Testis (tissue), 3 donors: Measurements from ENCODE around the gene LIN52. TPM values are rescaled to one million over a fixed set of nuclear protein-coding genes. Genes with fewer than 3 reads are reported as not detected.

Experiments
- DNase-seq: peaks from one replicate; pipeline ENCODE4 v3.0.0-alpha.2; 2019
- H3K27ac ChIP-seq, 2 donors: fragments of 200-600 bp; sonication (generic); one replicate each; pipeline ENCODE4 v1.5.1; 2019
- H3K27me3 ChIP-seq: fragments of 200-600 bp; sonication (generic); one replicate; pipeline ENCODE4 v1.5.1; 2019
- H3K36me3 ChIP-seq: fragments of 200-600 bp; sonication (generic); one replicate; pipeline ENCODE4 v1.5.1; 2017; ENCODE audit warnings: low read depth; ENCODE audit errors: missing control alignments
- H3K4me1 ChIP-seq: fragments of 200-600 bp; sonication (generic); one replicate; pipeline ENCODE4 v1.5.1; 2019
- H3K4me3 ChIP-seq, 2 donors: fragments of 200-600 bp; sonication (generic); one replicate each; pipeline ENCODE4 v1.5.1; 2017 to 2019
- H3K9me3 ChIP-seq: fragments of 200-600 bp; sonication (generic); one replicate; pipeline ENCODE4 v1.5.1; 2017
- CTCF ChIP-seq, 3 experiments: fragments of 450-650 bp in 2 of 3; fragments of 200-600 bp in 1 of 3; sonication (generic) in 1 of 3; IDR thresholded peaks; one replicate each; pipeline ENCODE4 v1.5.1; 2016 to 2019; ENCODE audit warnings: antibody characterized with exemption in 3 of 3, mild to moderate bottlenecking in 2 of 3, moderate library complexity in 1 of 3
- POLR2A ChIP-seq: fragments of 450-650 bp; IDR thresholded peaks from one replicate; pipeline ENCODE4 v1.6.1; 2017; ENCODE audit warnings: antibody characterized with exemption, mild to moderate bottlenecking, moderate library complexity
- WGBS, 2 donors: methylation state at CpG; one replicate each; pipeline ENCODE4 v1.1.5; 2018; 5-methylcytosine and 5-hydroxymethylcytosine counted together
- intact Hi-C: fragments of 100-400 bp; cut with DNase I; formaldehyde crosslinking; loops from one replicate; pipeline ENCODE4 v1.15.1; 2023; ENCODE audit warnings: low total_unique reads
- polyA plus RNA-seq: library from polyadenylated mRNA; stranded (reverse); fragments of 350-450 nt; fragmentation: Illumina TruSeq; extraction: RNeasy Lipid Tissue Mini Kit (QIAGEN cat#74804); gene quantifications from one replicate; pipeline ENCODE4 v1.2.3, GENCODE V29; 2014; ENCODE audit warnings: low read depth, low replicate concordance; ENCODE audit not compliant: insufficient read depth
- small RNA-seq, 2 donors: library from RNA; depleted of rRNA; stranded (forward); fragments of <200 nt; gene quantifications; one replicate each; pipeline ENCODE3, GENCODE V24; 2016
- total RNA-seq, 2 donors: library from RNA; depleted of rRNA; stranded (reverse); fragments of >200 nt; gene quantifications; one replicate each; pipeline ENCODE4 v1.2.3, GENCODE V29; 2016

The LIN52 gene
- total and polyA plus RNA-seq, 3 donors from 2014 or later = 13.8 to 21.7 (median 18.9) TPM

- DNase-seq = no peak
- Histone ChIP-seq H3K27ac (no peak overlapping the region), H3K4me1 (no peaks in the 10 kb centered on the region), H3K36me3 (no peaks in the 10 kb centered on the region), H3K27me3 (no peaks in the 10 kb centered on the region), H3K9me3 (no peaks in the 10 kb centered on the region), H3K4me3 (no peak overlapping the region)
- WGBS, 2 donors = 78 to 79% methylated on average over 12 of the region's 12 CpGs
- TF ChIP-seq CTCF (IDR thresholded peaks at IDR 0.05) (no peak), POLR2A (no peak)
- intact Hi-C loops = loop anchor here (10.0 kb wide), 1 partner anchor 135 kb away; no protein-coding TSS in a partner anchor
Observed at GRCh38 chr14:74249433-74250375, 164.9 kb downstream of the LIN52 start.

Small RNA genes within 50 kb of the gene (small RNA-seq; reads per million reads assigned to genes)
- gene AC006349.1 (0 reads per million in 2 donors), gene RN7SL530P (0 reads per million in 2 donors)

Other genes starting within 250 kb of the LIN52 start
- gene PTGR2, start 233.1 kb upstream of the LIN52 start, total RNA-seq = 10 to 100 TPM; 19.1 to 19.4 TPM
- gene PTGR2, start 233.1 kb upstream of the LIN52 start, polyA plus RNA-seq = 11.8 TPM
- gene ZNF410, start 198.1 kb upstream of the LIN52 start, total RNA-seq = 10 to 100 TPM; 85.3 to 92.9 TPM
- gene ZNF410, start 198.1 kb upstream of the LIN52 start, polyA plus RNA-seq = 117 TPM
- gene FAM161B, start 134.9 kb upstream of the LIN52 start, total RNA-seq = 10 to 100 TPM; 15.0 to 26.0 TPM
- gene FAM161B, start 134.9 kb upstream of the LIN52 start, polyA plus RNA-seq = 24.1 TPM
- gene COQ6, start 134.7 kb upstream of the LIN52 start, total RNA-seq = 10 to 100 TPM; 61.0 to 69.8 TPM
- 66.2 TPM for gene COQ6, start 134.7 kb upstream of the LIN52 start, polyA plus RNA-seq
- 10 to 100 TPM; 20.3 to 39.5 TPM for gene ENTPD5, start 65.7 kb upstream of the LIN52 start, total RNA-seq
- gene ENTPD5, start 65.7 kb upstream of the LIN52 start, polyA plus RNA-seq = 12.9 TPM
- gene BBOF1, start 65.6 kb upstream of the LIN52 start, total RNA-seq = 10 to 100 TPM; 25.1 to 40.6 TPM
- 41.6 TPM for gene BBOF1, start 65.6 kb upstream of the LIN52 start, polyA plus RNA-seq
- gene ALDH6A1, start 503 bp upstream of the LIN52 start, total RNA-seq = 10 to 100 TPM; 84.2 to 88.5 TPM
- gene ALDH6A1, start 503 bp upstream of the LIN52 start, polyA plus RNA-seq = 57.2 TPM
- under 1 TPM; 0.16 to 0.37 TPM for gene VSX2, start 154.5 kb downstream of the LIN52 start, total RNA-seq
- gene VSX2, start 154.5 kb downstream of the LIN52 start, polyA plus RNA-seq = 0.55 TPM
- gene ABCD4, start 218.0 kb downstream of the LIN52 start, total RNA-seq = 10 to 100 TPM; 86.7 to 89.4 TPM
- 53.8 TPM for gene ABCD4, start 218.0 kb downstream of the LIN52 start, polyA plus RNA-seq